Ovary (tissue), 9 donors: ENCODE results near the gene BTK. TPM values are rescaled to one million over a fixed set of nuclear protein-coding genes. Genes with fewer than 3 reads are reported as not detected.

Experiments used
- DNase-seq, 5 donors: peaks; one replicate each; pipeline ENCODE4 v3.0.0-alpha.2; 2019 to 2020
- H3K27ac ChIP-seq, 2 donors: fragments of 200-600 bp; one replicate each; pipeline versions ENCODE4 v1.5.1 to v1.8.0; 2019 to 2022
- H3K27me3 ChIP-seq: fragments of 200-600 bp; one replicate; pipeline ENCODE4 v1.8.0; 2022
- H3K36me3 ChIP-seq: fragments of 200-600 bp; sonication (generic); one replicate; pipeline ENCODE4 v1.5.1; 2019
- H3K4me1 ChIP-seq: one replicate; pipeline ENCODE4 v1.8.1; 2013; ENCODE audit warnings: mild to moderate bottlenecking, moderate library complexity; ENCODE audit not compliant: insufficient read depth
- H3K4me3 ChIP-seq: fragments of 200-600 bp; sonication (generic); one replicate; pipeline ENCODE4 v1.5.1; 2017
- H3K9me3 ChIP-seq, 2 donors: fragments of 200-600 bp in 1 of 2; sonication (generic) in 1 of 2; one replicate each; pipeline versions ENCODE4 v1.5.1 to v1.8.1; 2013 to 2019; ENCODE audit warnings: mild to moderate bottlenecking in 1 of 2, moderate library complexity in 1 of 2
- CTCF ChIP-seq, 3 donors: fragments of 450-650 bp in 2 of 3; fragments of 200-600 bp in 1 of 3; IDR thresholded peaks; one replicate each; pipeline versions ENCODE4 v1.5.1 to v1.8.0; 2016 to 2022; ENCODE audit warnings: antibody characterized with exemption in 3 of 3, mild to moderate bottlenecking in 1 of 3
- EP300 ChIP-seq: sonication (generic); formaldehyde crosslinking; IDR thresholded peaks from one replicate; pipeline ENCODE4 v1.6.1; 2017; ENCODE audit warnings: antibody characterized with exemption
- POLR2A ChIP-seq: fragments of 450-650 bp; IDR thresholded peaks from one replicate; pipeline ENCODE4 v1.6.1; 2017; ENCODE audit warnings: antibody characterized with exemption, mild to moderate bottlenecking, moderate library complexity
- WGBS, 3 donors: extraction: QIAGEN DNeasy Blood & Tissue Kit in 1 of 3; methylation state at CpG; one replicate each; pipeline versions ENCODE4 v1.1.5 to v1.1.7; 2013 to 2017; 5-methylcytosine and 5-hydroxymethylcytosine counted together
- intact Hi-C, 4 donors: fragments of 100-400 bp; cut with DNase I; formaldehyde crosslinking; loops; one replicate each; pipeline versions ENCODE4 v1.11.0 to v1.15.1; 2022 to 2023
- polyA plus RNA-seq, 2 donors: library from polyadenylated mRNA; stranded (reverse); fragments of 200-250 nt in 1 of 2; fragments of 350-450 nt in 1 of 2; fragmentation: Illumina TruSeq in 1 of 2; extraction: RNeasy Lipid Tissue Mini Kit (QIAGEN cat#74804) in 1 of 2; gene quantifications; one replicate each; pipeline ENCODE4 v1.2.3, GENCODE V29; 2013 to 2014
- total RNA-seq, 7 donors: library from RNA; depleted of rRNA in 2 of 7; stranded (reverse); fragments of >200 nt in 2 of 7; fragmentation: NEBNext Ultra II Directional in 3 of 7; extraction: Animal tissue kit (Norgen Biotek cat#: 25700) in 3 of 7; gene quantifications; one replicate each; pipeline versions ENCODE4 v1.1.0 to v1.2.4, GENCODE V29; 2016 to 2023
- donor health status: DM: no; HTN: no; CAD: no; lungs with moderate emphysema.
- donor health status: DM: no; HTN: no; CAD: no.
- donor health status: Bipolar disorder and iron deficiency.
- donor health status: DM: yes; HTN: yes; CAD: no.
- donor health status: DM: no; HTN: no; CAD: no.
- donor health status: DM: yes; HTN: yes; CAD: no.

BTK gene
- total and polyA plus RNA-seq, 9 donors = 0.81 to 7.5 (median 1.3) TPM

- intact Hi-C loops = no loop called here
- no peaks in the 10 kb centered on the region for H3K27me3 ChIP-seq
- H3K4me1 ChIP-seq = no peaks in the 10 kb centered on the region
- H3K9me3 ChIP-seq = no peaks in the 10 kb centered on the region
- DNase-seq = no peak
- 73 to 79% (median 78%) methylated on average over 11 of the region's 11 CpGs for WGBS, 3 donors
- H3K27ac ChIP-seq = no peak overlapping the region
- H3K36me3 ChIP-seq = no peaks in the 10 kb centered on the region
- no peak overlapping the region for H3K4me3 ChIP-seq
- TF ChIP-seq EP300 (no peak), POLR2A (no peak), CTCF (IDR thresholded peaks at IDR 0.05) (no peak)
Observed at GRCh38 chrX:101393530-101394305, 7.7 kb upstream of the BTK start.

GRCh38 chrX:101391831-101392230, 5.8 kb upstream of the BTK start:
- no peak for TF ChIP-seq POLR2A
- TF ChIP-seq CTCF (IDR thresholded peaks at IDR 0.05) = no peak
- no peak for TF ChIP-seq EP300
- peak overlapping the region; percentile 1 to 59 for H3K27ac ChIP-seq
- no peak for DNase-seq
- no peaks in the 10 kb centered on the region for H3K36me3 ChIP-seq
- no peaks in the 10 kb centered on the region for H3K9me3 ChIP-seq
- intact Hi-C loops = no loop called here
- 46 to 51% (median 49%) methylated on average over 6 of the region's 6 CpGs for whole genome bisulfite sequencing, 3 donors
- no peaks in the 10 kb centered on the region for H3K4me1 ChIP-seq
- no peak overlapping the region for H3K4me3 ChIP-seq
- no peaks in the 10 kb centered on the region for H3K27me3 ChIP-seq

GRCh38 chrX:101390664-101391525, 4.9 kb upstream of the BTK start, which contains the start of gene RPL36A:
Gene RPL36A, plus strand, starts transcription at chrX:101391011. Its CDS starts 33 bp downstream, at chrX:101391044.
- TF ChIP-seq EP300 = no peak
- peak; percentile 74 for TF ChIP-seq POLR2A
- peak; percentile 48 to 52 (median 49) for TF ChIP-seq CTCF (IDR thresholded peaks at IDR 0.05)
- peak; percentile 76 to 87 (median 83) for DNase-seq
- H3K9me3 ChIP-seq = no peaks in the 10 kb centered on the region
- no peaks in the 10 kb centered on the region for H3K4me1 ChIP-seq
- no peaks in the 10 kb centered on the region for H3K36me3 ChIP-seq
- intact Hi-C loops = no loop called here
- no peaks in the 10 kb centered on the region for H3K27me3 ChIP-seq
- H3K27ac ChIP-seq = peak within 1 kb of the TSS; percentile 1 to 59
- H3K4me3 ChIP-seq = peak within 1 kb of the TSS; percentile 44
- 31 to 44% (median 41%) methylated on average over 47 of the region's 47 CpGs for WGBS, 3 donors

- H3K4me1 ChIP-seq = no peaks in the 10 kb centered on the region
- 77 to 82% (median 80%) methylated on average over 3 of the region's 3 CpGs for WGBS, 3 donors
- H3K36me3 ChIP-seq = no peaks in the 10 kb centered on the region
- no peak for DNase-seq
- no peak overlapping the region for H3K27ac ChIP-seq
- intact Hi-C loops = no loop called here
- no peaks in the 10 kb centered on the region for H3K27me3 ChIP-seq
- no peak for TF ChIP-seq CTCF (IDR thresholded peaks at IDR 0.05)
- TF ChIP-seq EP300 = no peak
- no peak for TF ChIP-seq POLR2A
- no peak overlapping the region for H3K4me3 ChIP-seq
- no peaks in the 10 kb centered on the region for H3K9me3 ChIP-seq
Observed at GRCh38 chrX:101388604-101389003, 2.6 kb upstream of the BTK start.
